GM04503 (cell line): ENCODE measurements around the gene AKAP4.

Experiments used
- DNase-seq: peaks from one replicate; pipeline ENCODE4 v3.0.0-alpha.2; 2012; ENCODE audit warnings: low read depth

The AKAP4 gene, protein sequence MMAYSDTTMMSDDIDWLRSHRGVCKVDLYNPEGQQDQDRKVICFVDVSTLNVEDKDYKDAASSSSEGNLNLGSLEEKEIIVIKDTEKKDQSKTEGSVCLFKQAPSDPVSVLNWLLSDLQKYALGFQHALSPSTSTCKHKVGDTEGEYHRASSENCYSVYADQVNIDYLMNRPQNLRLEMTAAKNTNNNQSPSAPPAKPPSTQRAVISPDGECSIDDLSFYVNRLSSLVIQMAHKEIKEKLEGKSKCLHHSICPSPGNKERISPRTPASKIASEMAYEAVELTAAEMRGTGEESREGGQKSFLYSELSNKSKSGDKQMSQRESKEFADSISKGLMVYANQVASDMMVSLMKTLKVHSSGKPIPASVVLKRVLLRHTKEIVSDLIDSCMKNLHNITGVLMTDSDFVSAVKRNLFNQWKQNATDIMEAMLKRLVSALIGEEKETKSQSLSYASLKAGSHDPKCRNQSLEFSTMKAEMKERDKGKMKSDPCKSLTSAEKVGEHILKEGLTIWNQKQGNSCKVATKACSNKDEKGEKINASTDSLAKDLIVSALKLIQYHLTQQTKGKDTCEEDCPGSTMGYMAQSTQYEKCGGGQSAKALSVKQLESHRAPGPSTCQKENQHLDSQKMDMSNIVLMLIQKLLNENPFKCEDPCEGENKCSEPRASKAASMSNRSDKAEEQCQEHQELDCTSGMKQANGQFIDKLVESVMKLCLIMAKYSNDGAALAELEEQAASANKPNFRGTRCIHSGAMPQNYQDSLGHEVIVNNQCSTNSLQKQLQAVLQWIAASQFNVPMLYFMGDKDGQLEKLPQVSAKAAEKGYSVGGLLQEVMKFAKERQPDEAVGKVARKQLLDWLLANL

DNA sequence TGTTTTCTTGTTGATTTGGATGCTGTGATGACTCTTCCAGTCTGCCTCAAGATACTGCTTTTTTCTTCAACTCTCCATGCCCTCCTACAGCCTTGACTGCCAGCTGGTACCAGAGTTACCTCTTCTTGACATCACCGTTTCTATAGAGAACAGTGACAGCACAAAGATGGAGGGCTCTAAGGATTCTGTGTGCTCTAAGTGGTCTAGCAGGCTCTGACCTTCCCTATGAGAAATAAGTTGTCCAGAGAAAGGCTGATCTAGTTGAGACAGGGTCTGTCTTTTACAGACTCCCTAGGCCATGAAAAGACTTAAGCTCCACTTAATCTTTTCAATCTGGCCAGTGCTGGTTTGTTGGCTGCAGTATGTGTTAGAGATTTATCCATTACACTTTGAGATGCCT, at the start of gene AKAP4:
Gene AKAP4 (minus strand): TSS at position 101 of the 400 bp plus-strand sequence. CDS start 118 bp downstream, outside the sequence.
- DNase-seq = no peak

DNA sequence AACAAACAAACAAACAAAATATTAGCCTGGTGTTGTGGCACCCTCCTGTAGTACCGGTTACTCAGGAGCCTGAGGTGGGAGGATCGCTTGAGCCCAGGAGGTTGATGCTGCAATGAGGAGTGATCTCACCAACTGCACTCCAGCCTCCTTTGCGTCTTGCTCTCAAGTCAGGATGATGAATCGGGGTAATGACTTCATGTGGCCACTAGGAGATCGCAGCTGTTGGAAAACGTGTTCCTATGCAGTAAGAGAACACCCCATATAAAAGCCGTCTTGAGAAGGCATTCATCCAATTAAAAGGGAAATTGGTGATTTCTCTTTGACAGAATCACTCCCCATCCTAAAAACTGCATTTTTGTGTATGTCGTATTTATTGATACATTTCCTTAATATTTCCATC, 10.7 kb upstream of the AKAP4 start:
- DNase-seq = no peak

DNA sequence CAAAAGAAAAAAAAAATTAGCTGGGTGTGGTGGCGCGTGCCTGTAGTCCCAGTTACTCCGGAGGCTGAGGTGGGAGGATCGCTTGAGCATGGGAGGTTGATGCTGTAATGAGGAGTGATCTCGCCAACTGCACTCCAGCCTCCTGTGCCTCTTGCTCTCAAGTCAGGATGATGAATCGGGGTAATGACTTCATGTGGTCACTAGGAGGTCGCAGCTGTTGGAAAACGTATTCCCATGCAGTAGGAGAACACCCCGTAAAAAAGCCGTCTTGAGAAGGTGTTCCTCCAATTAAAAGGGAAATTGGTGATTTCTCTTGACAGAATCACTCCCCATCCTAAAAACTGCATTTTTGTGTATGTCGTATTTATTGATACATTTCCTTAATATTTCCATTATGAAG, 5.9 kb upstream of the AKAP4 start:
- DNase-seq = no peak

DNA sequence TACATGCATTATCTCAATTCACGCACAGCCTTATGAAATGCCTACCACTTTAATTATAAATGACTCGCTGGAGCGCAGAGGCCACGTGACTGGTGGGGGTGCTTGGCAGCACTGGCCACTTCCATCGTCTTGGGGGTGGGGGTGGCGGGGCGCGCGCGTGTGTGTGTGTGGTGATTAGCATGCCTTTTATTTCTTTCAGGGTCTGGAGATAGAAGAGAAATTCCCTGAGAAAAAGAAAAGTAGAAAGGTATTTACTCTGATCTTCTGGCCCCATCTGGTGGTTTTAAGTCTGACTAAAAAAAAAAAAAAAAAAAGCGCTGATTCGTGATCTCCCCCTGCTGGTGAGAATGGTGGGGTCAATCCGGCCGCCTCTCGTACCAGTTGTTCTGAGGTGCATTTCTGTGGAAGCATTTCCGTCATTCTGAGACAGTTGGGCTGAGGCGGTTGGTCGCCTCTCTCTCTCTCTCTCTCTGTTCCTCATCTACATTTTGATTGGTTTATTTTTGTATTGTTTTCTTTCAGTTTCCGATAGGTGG, 3.6 kb upstream of the AKAP4 start, which contains the start of gene CCNB3:
Gene CCNB3 (plus strand): TSS at position 402 of the 536 bp plus-strand sequence. CDS start 80,399 bp downstream, outside the sequence.
- DNase-seq = peak; percentile 20

DNA sequence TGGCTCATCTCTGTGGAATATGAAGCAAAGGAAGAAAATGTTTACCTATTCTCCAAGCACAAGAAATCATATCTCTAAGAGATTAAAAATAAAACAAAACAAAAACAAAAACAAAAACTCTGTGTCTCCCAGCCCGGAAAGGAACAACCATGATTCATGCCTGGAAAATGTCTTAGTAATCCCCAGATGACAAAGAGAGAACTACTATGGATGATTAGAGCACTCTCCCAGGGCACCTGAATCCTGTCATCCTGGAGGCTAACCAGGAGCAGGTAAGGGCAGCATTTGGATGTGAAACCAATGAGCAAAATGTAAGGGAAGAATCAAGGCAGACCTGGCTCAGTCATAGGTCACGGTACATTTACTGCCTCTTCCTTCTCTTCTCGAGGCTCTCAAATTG, 1.7 kb upstream of the AKAP4 start:
- DNase-seq = no peak

DNA sequence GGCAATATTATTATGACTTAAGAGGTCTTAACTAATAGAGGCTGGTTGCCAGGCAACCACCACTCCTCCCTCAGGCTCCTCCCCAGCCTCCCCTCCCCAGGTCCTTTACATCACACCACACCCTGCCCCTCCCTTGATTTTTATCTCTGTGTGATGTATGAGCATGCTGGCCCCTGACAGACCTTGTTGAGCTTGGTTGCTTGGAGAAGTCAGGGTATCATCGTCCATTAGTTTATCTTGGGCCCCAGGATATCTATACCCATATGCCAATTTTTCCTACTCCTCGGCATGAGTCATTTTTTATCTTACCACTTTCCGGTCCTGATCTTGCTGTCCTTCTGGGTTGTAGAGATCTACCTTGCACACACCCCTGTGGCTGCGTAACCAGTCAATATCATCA, 2.5 kb downstream of the AKAP4 start:
- no peak for DNase-seq

DNA sequence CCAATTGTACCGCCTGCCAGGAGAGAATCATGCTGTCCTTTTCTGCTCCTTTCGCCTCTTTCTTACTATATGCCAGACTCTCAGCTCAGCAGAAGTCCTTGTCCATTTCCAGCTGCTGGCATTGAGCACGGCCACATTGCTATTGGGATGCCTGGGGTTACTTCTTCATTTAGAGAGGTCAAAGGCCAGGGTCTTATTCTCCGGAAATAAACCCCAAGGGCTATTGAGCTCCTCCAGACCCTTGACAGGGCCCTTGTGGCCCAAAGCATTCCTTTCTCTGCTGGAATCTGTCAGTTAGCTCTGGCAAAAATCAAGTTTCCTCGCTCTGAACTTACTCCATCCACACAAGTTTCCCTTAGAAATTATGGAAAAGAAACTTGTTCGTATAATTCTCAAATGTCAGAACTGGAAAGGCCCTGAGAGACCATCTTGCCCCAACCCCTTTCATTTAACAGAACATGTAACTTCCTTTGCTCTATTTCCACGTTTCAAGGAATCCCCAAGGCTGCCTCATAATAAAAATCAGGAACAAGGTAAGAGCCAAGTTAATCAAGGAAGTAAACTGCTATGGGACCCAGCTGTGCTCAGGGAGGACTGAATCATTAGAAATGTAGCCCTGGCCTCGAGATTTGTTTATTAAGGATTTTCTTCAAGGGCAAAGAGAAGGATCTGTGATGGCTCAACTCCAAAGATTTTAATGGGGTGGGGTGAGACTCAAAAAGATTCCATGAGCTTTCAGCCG, 11.8 kb downstream of the AKAP4 start:
- DNase-seq = no peak

DNA sequence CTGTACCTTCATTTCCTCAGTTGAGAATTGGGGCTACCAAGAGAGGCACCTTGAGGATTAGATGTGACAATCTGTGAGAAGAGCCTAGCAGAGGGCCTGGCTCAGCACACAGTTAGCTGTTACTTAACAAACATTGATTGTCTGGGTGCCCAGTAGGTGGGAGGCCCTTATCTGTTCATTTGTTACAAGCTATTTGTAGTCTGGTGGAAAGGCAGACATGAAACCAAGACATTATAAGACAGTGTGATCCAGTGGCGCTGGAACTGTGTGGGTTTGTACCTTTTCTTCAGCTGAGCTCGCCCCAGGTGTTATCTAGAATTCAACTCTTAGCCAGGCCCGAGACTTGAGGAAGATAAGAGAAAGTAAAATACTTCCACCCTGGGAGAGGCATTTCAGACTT, 16.9 kb downstream of the AKAP4 start:
- DNase-seq = no peak

DNA sequence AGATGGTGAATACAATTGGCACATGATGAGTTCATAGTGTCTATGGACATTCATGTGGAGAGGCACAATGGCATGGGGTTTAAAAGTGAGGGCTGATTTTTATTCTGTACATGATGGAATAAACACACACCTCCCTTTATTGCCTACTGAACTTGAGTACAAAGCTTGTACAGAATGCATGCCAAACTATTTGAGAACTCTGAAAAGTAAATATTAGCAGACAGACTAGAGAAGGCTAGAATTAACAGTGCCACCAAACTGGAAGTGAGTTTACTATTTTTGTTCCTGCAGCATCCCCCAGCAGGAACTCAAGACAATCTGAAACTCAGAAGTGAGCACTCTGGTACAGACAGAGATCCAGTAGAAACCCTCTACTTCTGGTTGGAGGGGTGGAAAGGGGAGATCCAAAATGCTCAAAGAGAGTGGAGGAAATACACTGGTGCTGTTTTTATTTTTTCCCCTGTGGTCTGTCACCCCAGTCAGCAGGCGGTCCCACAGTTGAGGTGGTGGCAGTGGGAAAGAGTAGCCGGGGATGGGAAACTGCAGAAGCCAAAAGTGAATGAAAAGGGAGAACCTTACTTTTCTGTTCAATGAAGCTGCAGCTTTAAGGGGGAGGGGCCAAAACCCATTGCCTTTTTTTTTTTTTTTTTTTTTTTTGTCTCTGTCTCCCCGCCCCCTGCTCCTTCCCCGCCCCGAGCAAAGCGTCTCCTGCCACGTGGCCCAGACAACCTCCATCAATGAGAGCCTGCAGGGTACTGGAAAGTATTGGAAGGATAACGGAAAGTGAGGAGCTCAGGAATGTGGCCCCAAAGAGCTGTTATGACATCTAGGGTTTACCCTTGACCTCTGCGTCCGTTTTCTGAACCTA, 20.5 kb downstream of the AKAP4 start:
- DNase-seq = no peak

DNA sequence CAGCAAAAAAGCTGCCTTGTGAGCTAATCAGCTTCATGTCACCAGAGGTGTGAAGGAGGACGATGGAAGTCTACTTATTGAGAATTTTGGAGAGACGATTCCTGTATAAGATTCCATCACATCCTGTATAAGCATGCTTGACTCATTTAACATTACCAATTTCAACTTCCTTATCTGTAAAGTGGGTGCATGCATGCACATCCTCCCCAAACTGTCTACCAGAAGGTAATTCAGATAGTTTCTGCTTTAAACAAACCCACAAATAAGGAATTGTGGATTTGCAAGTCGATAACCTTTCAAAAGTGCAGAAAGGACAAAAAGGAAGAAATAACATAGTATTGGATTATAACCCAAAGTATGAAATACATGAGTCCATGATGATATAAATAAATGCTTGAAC, 31.1 kb downstream of the AKAP4 start:
- no peak for DNase-seq

DNA sequence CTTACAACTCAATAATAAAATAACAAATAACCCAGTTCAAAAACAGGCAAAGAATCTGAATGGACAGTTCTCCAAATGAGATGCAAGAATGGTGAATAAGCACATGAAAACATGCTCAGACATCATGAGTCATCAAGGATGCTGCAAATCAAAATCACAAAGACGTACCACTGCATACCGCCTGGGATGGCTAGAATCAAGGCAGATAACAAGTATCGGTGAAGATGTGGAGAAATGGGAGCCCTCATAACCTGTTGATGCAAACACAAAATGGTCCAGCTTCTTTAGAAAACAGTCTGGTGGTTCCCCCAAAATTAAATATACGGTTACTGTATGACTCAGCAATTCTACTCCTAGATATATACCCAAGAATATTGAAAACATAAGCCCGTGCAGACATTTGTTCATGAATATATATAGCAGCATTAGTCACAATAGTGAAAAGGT, 32.5 kb downstream of the AKAP4 start:
- no peak for DNase-seq

DNA sequence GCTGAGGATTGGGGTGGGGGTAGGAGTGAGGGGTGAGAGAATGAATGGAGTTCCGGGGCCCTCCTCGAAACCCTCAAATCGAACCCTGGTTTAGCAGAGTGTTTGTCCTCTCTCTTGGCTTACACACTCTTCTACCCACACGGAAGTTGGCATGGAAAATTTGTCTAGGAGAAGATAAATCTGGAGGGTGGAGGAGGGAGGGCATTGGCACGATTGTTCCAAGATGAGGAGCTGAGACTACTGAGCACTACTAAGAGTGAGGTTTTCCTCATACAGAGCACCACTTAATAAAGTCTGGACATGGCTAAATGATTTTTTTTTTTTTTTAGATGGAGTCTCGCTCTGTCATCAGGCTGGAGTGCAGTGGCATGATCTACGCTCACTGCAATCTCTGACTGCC, 33.4 kb downstream of the AKAP4 start:
- no peak for DNase-seq

DNA sequence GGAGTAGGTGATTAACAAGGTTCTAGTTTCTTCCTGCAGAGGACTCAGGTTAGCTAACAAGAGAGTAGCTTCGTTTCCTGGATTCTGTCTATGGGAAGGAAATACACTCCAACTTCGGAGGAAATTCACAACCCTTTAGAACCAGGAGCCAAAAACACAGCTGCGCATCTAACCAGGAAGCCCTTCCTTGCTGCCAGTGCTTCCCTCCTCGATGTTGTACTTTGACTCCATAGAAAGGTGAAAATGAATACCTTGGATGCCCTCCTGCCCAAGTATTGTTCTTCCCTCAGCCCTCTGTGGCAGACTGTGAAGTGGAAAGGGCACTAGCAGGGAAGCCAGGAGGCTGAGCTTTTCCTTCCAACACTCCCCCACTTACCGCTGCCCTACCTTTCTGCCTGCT, 35.1 kb downstream of the AKAP4 start:
- DNase-seq = no peak

DNA sequence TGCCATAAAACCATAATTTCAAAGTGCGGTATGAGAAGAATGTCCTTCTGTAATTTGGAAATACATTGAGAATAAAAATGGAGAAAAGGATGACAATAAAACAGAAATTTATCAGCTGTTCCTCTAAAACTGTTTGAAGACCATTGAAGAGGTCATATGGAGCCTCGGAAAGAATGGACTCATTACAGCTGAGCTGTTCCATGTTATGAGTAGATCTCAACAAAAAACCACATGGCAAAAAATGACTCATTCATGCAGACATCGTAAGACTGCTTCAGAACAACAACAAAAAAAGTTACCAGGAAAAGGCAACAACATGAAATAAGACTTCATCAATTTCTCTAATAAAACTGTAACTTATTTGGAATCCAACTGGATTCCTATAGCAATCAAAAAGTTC, 39.7 kb downstream of the AKAP4 start:
- DNase-seq = no peak

DNA sequence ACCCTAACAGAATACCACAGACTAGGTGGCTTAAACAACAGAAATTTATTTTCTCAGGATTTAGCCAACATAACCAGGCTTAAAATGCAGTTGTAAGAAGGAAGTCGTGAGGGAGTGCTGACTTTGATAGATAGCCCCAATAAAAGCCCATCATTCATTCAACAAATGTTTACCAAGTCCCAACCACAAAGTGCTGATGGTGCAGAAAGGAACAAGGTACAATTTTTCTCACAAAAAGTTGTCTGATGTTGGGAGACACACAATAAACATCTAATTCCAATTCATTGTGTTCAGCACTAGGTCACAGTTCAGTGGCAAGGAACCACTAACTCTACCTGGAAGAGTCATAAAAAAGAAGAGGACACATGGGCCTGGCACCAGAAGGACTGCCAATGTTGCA, 42.2 kb downstream of the AKAP4 start:
- DNase-seq = no peak

DNA sequence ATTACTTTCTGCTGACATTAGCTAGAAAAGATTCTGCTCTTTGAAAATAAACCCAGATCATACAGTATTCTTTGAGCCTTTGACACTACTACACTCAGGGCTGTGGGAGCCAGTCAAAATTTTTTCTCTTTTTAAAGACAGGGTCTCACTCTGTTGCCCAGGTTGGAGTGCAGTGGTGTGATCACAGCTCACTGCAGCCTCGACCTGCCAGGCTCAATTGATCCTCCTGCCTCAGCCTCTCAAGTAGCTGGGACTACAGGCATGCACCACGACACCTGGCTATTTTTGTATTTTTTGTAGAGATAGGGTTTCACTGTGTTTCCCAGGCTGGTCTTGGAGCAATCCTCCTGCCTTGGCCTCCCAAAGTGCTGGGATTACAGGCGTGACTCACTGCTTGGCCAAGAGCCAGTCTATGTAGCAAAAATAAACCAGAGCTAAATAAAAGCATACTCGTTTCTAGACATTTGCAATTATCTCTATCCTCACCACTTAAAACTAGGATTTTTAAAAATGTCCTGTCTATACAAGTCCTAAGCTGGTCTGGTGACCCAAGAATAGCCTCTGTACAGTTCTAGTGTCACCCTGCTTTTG, 43.2 kb downstream of the AKAP4 start:
- DNase-seq = no peak

DNA sequence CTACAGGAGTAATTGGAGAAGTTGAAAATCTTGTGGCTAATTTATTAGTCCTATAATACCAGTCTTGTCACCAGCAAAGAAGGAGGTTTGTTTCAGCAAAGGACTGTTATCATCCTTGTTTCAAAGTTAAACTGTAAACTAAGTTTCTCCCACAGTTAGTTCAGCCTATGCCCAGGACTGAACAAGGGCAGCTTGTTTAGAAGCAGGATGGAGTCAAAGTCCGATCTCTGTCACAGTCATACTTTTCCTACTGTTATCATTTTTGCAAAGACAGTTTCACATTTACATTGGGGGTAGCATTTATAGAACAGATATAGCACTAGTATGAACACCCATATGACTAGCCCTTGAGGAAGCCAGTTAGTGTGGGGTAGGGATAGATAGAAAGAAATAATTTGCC, 46.4 kb downstream of the AKAP4 start:
- no peak for DNase-seq

DNA sequence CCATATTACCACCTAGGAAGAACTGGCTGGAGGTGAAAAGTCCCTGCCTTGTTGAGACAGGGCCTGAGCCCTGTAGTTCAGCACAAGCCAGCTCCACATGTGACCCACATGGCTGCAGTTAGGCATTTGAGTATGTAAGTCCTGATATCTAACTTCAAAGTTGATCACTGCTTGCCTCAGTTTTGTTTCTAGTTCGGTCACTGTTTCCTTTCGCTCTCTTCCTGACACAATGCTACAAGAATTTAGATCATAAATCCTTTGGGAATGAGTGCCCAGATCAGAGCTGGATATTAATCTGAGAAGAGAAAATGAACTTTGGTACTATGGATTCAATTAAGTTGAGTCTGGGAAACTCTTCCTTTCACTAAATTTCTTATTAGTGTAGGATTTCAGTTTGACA, 48.4 kb downstream of the AKAP4 start:
- no peak for DNase-seq

DNA sequence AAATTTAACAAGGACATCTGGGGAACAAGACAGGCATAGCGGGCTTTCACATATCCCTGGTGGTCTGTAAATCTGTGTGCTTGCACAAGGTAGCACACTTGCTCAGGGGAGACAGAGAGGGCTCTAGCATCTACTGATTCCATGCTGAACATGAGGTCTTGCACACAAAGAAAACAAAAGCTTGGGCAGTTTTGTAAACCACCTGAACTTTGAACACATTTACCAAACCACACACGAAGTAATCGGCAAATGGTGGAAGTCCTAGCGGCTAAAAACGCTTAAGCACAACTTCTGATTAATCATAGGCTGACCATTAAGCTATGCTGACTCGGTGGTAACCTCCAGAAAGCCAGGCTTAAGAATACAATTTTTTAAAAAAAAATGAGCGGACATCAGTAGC, 52.8 kb downstream of the AKAP4 start:
- DNase-seq = no peak
